ENCODE results near the gene GTF3C4.

Gene GTF3C4, protein sequence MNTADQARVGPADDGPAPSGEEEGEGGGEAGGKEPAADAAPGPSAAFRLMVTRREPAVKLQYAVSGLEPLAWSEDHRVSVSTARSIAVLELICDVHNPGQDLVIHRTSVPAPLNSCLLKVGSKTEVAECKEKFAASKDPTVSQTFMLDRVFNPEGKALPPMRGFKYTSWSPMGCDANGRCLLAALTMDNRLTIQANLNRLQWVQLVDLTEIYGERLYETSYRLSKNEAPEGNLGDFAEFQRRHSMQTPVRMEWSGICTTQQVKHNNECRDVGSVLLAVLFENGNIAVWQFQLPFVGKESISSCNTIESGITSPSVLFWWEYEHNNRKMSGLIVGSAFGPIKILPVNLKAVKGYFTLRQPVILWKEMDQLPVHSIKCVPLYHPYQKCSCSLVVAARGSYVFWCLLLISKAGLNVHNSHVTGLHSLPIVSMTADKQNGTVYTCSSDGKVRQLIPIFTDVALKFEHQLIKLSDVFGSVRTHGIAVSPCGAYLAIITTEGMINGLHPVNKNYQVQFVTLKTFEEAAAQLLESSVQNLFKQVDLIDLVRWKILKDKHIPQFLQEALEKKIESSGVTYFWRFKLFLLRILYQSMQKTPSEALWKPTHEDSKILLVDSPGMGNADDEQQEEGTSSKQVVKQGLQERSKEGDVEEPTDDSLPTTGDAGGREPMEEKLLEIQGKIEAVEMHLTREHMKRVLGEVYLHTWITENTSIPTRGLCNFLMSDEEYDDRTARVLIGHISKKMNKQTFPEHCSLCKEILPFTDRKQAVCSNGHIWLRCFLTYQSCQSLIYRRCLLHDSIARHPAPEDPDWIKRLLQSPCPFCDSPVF

DNA sequence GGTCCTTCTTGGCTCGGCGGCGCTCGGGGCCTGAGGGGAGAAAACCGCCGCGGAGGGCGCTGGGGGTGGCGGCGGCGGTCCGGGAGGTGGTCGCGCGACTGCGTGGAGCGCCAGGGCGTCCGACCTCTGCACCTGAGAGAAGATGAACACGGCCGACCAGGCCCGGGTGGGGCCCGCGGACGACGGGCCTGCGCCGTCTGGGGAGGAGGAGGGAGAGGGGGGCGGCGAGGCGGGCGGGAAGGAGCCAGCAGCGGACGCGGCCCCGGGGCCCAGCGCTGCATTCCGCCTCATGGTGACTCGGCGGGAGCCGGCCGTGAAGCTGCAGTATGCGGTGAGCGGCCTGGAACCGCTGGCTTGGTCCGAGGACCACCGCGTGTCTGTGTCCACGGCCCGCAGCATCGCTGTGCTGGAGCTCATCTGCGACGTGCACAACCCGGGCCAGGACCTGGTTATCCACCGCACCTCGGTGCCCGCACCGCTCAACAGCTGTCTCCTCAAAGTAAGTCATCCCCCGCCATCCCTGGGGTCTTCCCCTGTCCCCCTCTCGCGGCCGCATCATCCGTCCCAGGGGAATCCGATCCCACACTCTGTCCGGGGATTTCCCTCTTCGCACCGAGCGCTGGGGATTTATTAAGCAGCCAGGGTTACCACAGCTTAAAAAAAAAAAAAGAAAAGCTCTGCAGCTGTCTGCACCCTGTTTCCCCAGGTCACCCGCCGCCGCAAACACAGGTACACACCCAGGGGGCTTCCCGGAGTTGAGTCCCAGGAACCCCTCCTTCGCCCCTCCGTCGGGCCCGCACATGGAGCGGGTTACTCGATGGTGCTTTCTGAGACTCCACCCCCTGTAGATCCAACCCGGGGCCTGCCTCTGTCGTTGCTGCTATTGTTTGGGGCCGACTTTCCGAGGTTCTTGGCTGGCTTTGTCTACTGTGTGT, at the start of gene GTF3C4:
Gene GTF3C4 (plus strand): TSS at position 8 of the 935 bp plus-strand sequence. CDS start 135 bp downstream, at position 143.
- H3K27me3 ChIP-seq (ENCODE audit: insufficient read depth, low read length) = no peaks in the 10 kb centered on the region
- no peaks in the 10 kb centered on the region for H3K9me3 ChIP-seq (ENCODE audit: low read length)
- peak within 1 kb of the TSS; percentile 97 for H3K4me3 ChIP-seq (ENCODE audit: low read length)
- H3K4me1 ChIP-seq (ENCODE audit: insufficient read depth, low read length) = peaks cover 17% of the 10 kb centered on the region
- H2AFZ ChIP-seq (ENCODE audit: low read depth, low read length) = peak within 1 kb of the TSS; percentile 49
- H3K36me3 ChIP-seq (ENCODE audit: insufficient read depth, low read length) = peaks cover 4% of the 10 kb centered on the region

DNA sequence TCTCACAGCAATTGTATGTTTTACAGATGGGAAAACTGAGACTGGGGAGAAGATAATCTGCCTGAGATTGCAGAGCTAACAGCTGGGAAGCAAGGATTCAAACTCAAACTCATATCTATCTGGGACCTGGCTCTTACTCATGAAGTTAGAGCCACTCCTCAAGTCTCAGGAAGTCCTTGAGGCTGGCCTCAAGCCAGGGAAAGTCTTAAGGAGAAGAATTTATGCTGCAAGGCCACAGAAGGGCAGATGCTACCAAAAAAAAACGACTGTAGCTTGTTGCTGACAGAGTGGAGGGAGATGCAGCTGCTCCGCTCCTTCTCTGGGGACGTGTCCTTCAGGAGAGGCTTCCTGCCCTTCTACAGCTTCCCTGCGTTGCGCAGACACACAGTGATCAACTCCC, 48.1 kb upstream of the GTF3C4 start:
- no peaks in the 10 kb centered on the region for H3K9me3 ChIP-seq (ENCODE audit: low read length)
- peaks cover 11% of the 10 kb centered on the region for H3K4me1 ChIP-seq (ENCODE audit: insufficient read depth, low read length)
- peaks cover 42% of the 10 kb centered on the region for H3K36me3 ChIP-seq (ENCODE audit: insufficient read depth, low read length)
- no peak overlapping the region for H3K4me3 ChIP-seq (ENCODE audit: low read length)
- no peak overlapping the region for H2AFZ ChIP-seq (ENCODE audit: low read depth, low read length)
- H3K27me3 ChIP-seq (ENCODE audit: insufficient read depth, low read length) = no peaks in the 10 kb centered on the region

DNA sequence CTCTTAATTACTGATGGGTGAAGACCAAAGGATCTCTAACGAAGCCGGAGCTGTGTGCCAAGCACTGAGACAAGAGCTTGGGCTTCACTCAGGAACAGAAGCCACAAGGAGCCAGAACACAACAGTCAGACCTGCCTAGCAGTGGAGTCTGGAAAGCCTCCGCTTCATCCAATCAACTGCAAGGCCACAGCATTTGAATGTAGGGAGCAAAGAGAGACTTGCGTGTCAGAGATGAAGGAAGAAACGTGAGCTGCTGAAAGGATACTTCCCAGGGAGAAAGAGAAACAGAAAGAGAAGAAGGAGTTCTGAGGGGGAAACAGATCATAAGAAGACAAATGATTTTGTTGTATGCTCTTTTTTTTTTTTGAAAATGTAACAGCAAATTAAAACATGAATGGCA, 44.0 kb upstream of the GTF3C4 start:
- peaks cover 64% of the 10 kb centered on the region for H3K36me3 ChIP-seq (ENCODE audit: insufficient read depth, low read length)
- H3K9me3 ChIP-seq (ENCODE audit: low read length) = no peaks in the 10 kb centered on the region
- H2AFZ ChIP-seq (ENCODE audit: low read depth, low read length) = no peak overlapping the region
- H3K4me3 ChIP-seq (ENCODE audit: low read length) = no peak overlapping the region
- H3K27me3 ChIP-seq (ENCODE audit: insufficient read depth, low read length) = no peaks in the 10 kb centered on the region
- no peaks in the 10 kb centered on the region for H3K4me1 ChIP-seq (ENCODE audit: insufficient read depth, low read length)

DNA sequence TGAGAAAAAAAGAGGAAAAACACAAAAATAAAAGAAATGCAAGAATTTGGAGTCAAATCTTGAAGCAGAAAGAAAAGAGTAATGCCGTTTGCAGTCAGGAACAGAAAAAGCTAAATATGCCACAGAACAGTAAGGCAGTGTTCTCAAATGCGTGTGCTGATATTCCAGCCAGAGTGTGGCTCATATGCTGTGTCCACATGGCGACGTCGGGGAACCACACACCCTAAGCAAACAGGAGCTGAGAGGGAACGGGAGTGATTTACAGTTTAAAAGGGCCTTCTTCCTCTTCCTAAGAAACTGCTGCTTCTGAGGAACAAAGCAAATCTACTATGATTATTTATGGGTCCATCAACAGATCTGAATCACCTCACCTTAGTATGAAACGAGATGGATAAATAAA, 43.2 kb upstream of the GTF3C4 start:
- Histone ChIP-seq H3K4me3 (ENCODE audit: low read length) (no peak overlapping the region), H3K9me3 (ENCODE audit: low read length) (no peaks in the 10 kb centered on the region), H3K36me3 (ENCODE audit: insufficient read depth, low read length) (peaks cover 67% of the 10 kb centered on the region)

DNA sequence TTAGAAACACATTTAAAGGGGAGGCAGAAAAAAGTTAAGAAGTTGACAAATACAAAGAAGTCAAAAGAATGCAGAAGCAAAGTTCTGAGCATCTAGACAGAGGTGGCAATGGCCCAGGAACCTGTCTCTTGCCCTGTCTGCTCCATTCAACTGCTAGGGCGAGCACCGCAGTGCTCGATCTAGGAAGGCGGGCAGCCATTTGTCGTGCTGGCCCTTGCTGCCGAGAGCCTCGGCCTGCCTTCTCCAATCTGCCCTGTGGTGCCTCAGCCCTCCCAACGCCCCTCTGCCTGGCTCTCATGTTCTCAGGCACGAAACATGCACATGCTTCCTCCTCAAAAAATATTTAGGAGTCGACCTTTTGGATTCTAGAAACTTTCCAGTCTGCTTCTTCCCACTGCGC, 42.7 kb upstream of the GTF3C4 start:
- Histone ChIP-seq H3K36me3 (ENCODE audit: insufficient read depth, low read length) (peaks cover 67% of the 10 kb centered on the region), H3K4me1 (ENCODE audit: insufficient read depth, low read length) (no peaks in the 10 kb centered on the region), H3K27me3 (ENCODE audit: insufficient read depth, low read length) (no peaks in the 10 kb centered on the region), H3K9me3 (ENCODE audit: low read length) (no peaks in the 10 kb centered on the region), H2AFZ (ENCODE audit: low read depth, low read length) (no peak overlapping the region), H3K4me3 (ENCODE audit: low read length) (no peak overlapping the region)

More for the DNA sequence above, 43.2 kb upstream of the GTF3C4 start:
- no peaks in the 10 kb centered on the region for H3K4me1 ChIP-seq (ENCODE audit: insufficient read depth, low read length)
- H2AFZ ChIP-seq (ENCODE audit: low read depth, low read length) = no peak overlapping the region
- H3K27me3 ChIP-seq (ENCODE audit: insufficient read depth, low read length) = no peaks in the 10 kb centered on the region

DNA sequence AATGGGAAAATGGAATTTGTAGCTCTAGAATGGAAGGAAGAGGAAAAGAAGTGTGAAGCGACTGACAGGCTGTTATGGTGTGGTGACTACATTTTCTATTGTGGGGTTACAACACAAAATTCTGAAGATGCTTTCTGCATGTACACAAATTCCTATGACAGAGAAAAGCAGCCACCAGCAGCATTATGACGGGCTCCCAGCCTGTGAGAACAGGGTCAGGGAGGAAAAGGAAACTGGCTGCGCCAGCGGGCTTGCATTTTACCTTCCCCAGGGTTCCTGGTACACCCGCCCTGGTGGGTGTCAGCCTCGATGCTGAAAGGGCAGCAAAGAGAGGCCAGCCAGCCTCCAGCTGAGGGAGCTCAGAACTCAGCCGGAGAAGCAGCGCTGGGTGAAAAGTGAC, 41.5 kb upstream of the GTF3C4 start:
- Histone ChIP-seq H3K9me3 (ENCODE audit: low read length) (no peaks in the 10 kb centered on the region), H3K27me3 (ENCODE audit: insufficient read depth, low read length) (no peaks in the 10 kb centered on the region), H3K36me3 (ENCODE audit: insufficient read depth, low read length) (peaks cover 64% of the 10 kb centered on the region), H2AFZ (ENCODE audit: low read depth, low read length) (no peak overlapping the region), H3K4me3 (ENCODE audit: low read length) (no peak overlapping the region), H3K4me1 (ENCODE audit: insufficient read depth, low read length) (no peaks in the 10 kb centered on the region)

DNA sequence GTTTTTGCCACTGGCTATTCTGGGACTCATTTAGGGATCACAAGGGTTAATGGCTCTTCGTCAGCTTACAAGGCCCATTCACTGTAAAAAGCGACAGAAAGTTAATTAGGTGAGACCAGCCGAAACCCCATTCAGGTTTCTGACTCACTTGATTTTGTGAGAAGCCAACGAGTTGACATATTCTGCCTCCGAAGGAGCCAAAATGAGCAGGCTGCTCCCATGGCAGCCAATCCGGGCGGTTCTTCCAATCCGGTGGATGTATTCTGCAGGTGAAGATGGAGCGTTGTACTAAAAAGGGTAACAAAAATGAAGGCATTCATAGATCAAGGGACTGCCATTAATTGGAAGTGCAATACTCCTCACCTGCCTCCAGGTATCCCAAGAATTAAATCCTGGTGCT, 40.1 kb upstream of the GTF3C4 start:
- no peaks in the 10 kb centered on the region for H3K27me3 ChIP-seq (ENCODE audit: insufficient read depth, low read length)
- no peaks in the 10 kb centered on the region for H3K9me3 ChIP-seq (ENCODE audit: low read length)
- no peaks in the 10 kb centered on the region for H3K4me1 ChIP-seq (ENCODE audit: insufficient read depth, low read length)
- H2AFZ ChIP-seq (ENCODE audit: low read depth, low read length) = no peak overlapping the region
- H3K4me3 ChIP-seq (ENCODE audit: low read length) = no peak overlapping the region
- peaks cover 54% of the 10 kb centered on the region for H3K36me3 ChIP-seq (ENCODE audit: insufficient read depth, low read length)

DNA sequence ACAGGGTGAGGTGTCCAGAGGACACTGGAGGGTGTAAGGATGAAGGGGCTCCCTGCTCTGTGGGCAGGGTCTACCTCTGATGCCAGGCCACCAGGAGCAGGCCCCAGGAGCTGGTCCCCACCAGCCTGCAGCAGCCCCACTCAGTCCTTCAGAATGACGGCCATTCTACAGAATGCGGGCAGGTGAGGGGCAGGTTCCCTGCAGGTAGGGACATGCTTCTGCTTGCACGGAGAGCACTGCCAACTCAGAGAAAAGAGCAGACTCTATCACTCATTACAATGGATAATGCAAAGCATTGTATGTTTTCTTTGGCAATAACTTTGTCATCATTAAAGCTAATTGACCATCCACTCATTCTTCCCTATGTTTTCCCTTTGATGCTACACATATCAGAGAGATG, 39.5 kb upstream of the GTF3C4 start:
- Histone ChIP-seq H2AFZ (ENCODE audit: low read depth, low read length) (no peak overlapping the region), H3K4me1 (ENCODE audit: insufficient read depth, low read length) (no peaks in the 10 kb centered on the region), H3K4me3 (ENCODE audit: low read length) (no peak overlapping the region), H3K9me3 (ENCODE audit: low read length) (no peaks in the 10 kb centered on the region), H3K27me3 (ENCODE audit: insufficient read depth, low read length) (no peaks in the 10 kb centered on the region), H3K36me3 (ENCODE audit: insufficient read depth, low read length) (peaks cover 48% of the 10 kb centered on the region)

DNA sequence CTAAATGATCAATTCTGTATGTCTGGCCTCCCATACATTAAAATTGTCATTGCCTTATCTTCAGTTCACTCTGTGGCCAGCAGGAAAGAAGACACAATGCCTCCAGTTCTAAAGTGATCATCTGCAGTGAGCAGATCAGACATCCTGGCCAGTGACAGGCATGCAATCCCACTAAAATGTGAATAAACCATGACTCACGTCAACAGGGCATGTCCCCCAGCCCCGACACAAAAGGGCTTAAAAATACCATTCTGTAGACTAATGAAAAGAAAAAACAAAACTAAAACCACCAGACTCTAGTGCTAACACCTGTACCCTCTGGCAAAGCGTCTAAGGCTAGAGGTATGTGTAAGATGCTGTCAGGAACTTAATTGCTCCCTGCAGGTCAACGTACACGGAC, 39.0 kb upstream of the GTF3C4 start:
- H3K9me3 ChIP-seq (ENCODE audit: low read length) = no peaks in the 10 kb centered on the region
- no peak overlapping the region for H3K4me3 ChIP-seq (ENCODE audit: low read length)
- H3K4me1 ChIP-seq (ENCODE audit: insufficient read depth, low read length) = no peaks in the 10 kb centered on the region
- H3K27me3 ChIP-seq (ENCODE audit: insufficient read depth, low read length) = no peaks in the 10 kb centered on the region
- no peak overlapping the region for H2AFZ ChIP-seq (ENCODE audit: low read depth, low read length)
- peaks cover 53% of the 10 kb centered on the region for H3K36me3 ChIP-seq (ENCODE audit: insufficient read depth, low read length)

DNA sequence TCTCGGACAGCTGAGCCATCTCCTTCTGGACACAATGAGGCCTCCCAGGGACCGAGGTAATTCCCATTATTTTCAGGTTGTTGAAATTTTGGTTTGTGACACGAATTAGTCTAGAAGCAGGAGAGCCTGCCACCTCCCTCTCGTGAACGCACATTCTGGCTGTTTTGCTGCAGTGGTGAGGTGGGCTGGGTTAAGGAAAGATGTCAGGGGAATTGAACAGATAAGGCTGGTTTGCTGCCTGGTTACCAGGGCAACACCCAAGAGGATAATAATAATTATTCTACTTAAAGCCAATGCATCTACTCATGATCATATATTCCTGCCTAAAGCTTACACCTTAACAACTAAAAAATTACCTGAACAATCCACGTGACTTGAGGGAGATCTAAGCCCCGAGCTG, 38.6 kb upstream of the GTF3C4 start:
- Histone ChIP-seq H3K4me3 (ENCODE audit: low read length) (no peak overlapping the region), H2AFZ (ENCODE audit: low read depth, low read length) (no peak overlapping the region), H3K27me3 (ENCODE audit: insufficient read depth, low read length) (no peaks in the 10 kb centered on the region), H3K4me1 (ENCODE audit: insufficient read depth, low read length) (no peaks in the 10 kb centered on the region), H3K9me3 (ENCODE audit: low read length) (no peaks in the 10 kb centered on the region), H3K36me3 (ENCODE audit: insufficient read depth, low read length) (peaks cover 55% of the 10 kb centered on the region)

DNA sequence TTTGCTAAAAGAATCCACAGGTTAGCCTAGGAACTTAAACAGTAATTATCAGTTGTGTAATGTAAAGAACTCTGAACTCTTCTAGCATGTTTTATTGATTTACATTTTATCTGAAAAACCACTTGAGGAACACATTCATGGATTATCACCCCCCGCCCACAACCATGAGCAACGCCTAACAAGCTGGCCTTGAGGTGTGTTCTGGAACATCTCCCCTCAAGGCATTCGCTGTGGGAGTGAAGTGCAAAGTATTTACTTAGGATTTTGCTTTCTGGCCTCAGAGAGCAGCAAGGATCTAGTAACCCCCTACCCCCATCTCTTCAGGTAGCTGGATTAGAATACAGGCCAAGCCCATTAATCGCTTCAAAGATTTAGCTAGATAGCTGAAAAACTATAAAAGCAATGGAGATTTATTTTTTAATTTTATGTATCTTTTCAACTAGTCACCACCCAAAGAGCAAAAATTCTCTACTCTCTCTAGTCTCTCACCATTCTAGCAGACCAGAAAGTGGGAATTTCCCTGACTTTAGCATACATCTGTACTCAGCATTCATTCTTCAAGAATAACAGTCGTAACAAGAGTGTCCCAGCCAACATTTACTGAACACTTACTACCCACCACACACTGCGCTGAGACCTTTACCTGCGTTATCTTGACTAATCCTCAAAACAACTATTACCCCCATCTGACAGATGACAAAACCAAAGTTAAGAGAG, 37.7 kb upstream of the GTF3C4 start:
- H3K36me3 ChIP-seq (ENCODE audit: insufficient read depth, low read length) = peaks cover 57% of the 10 kb centered on the region
- H3K4me3 ChIP-seq (ENCODE audit: low read length) = no peak overlapping the region
- H2AFZ ChIP-seq (ENCODE audit: low read depth, low read length) = no peak overlapping the region
- H3K4me1 ChIP-seq (ENCODE audit: insufficient read depth, low read length) = no peaks in the 10 kb centered on the region
- no peaks in the 10 kb centered on the region for H3K9me3 ChIP-seq (ENCODE audit: low read length)
- no peaks in the 10 kb centered on the region for H3K27me3 ChIP-seq (ENCODE audit: insufficient read depth, low read length)

DNA sequence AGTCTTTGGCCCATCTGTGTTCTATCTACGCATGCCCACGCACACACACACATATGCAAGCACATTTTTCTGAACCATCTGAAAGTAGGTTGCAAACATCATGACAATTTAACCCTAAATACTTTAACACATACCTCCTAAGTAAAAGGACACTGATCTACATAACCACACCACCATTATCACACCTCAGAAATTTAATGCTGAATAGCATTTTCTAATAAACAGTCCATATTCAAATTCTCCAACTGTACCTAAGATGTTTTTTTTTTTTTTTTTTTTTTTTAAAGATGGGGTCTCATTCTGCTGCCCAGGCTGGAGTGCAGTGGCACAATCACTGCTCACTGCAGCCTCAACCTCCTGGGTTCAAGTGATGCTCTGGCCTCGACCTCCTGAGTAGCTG, 35.9 kb upstream of the GTF3C4 start:
- no peaks in the 10 kb centered on the region for H3K4me1 ChIP-seq (ENCODE audit: insufficient read depth, low read length)
- no peaks in the 10 kb centered on the region for H3K9me3 ChIP-seq (ENCODE audit: low read length)
- peaks cover 56% of the 10 kb centered on the region for H3K36me3 ChIP-seq (ENCODE audit: insufficient read depth, low read length)

More for the DNA sequence above, 35.9 kb upstream of the GTF3C4 start:
- no peak overlapping the region for H3K4me3 ChIP-seq (ENCODE audit: low read length)
- no peaks in the 10 kb centered on the region for H3K27me3 ChIP-seq (ENCODE audit: insufficient read depth, low read length)
- H2AFZ ChIP-seq (ENCODE audit: low read depth, low read length) = no peak overlapping the region
